NCI-H1105 treated with DMSO at 0.1 percent for 48 hours (cell line): ENCODE data around the gene HOXA3.

Experiments used
- DNase-seq: peaks from one replicate; lab custom pipeline; 2025; lab: John Stamatoyannopoulos, UW

Gene HOXA3

DNA sequence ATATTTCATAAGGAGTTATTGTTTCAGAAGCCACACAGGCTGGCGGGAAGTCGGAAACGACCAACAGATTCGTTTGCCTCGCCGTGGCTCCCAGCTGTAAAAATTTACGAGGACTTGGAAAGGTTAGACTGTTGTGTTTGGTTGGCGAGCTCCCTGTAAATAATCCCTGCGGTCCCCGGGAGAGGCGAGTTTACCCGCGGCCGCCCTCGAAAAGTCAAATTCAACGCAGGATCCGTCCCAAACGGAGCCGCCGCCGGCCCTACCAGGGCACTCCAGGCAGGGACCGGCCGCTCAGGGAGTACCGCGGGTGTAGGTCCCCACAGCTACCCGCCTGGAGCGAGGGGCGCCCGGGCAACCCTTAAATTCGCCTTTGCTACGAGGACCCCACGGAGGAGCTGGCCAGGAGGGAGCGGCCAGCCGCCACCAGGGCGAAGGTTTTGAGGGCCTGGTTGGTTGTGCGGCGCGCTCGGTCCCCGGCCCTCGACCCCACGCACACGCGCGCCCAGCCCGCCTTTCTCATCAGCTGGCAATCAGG lies 13.7 kb upstream of the HOXA3 start:
- DNase-seq = no peak

DNA sequence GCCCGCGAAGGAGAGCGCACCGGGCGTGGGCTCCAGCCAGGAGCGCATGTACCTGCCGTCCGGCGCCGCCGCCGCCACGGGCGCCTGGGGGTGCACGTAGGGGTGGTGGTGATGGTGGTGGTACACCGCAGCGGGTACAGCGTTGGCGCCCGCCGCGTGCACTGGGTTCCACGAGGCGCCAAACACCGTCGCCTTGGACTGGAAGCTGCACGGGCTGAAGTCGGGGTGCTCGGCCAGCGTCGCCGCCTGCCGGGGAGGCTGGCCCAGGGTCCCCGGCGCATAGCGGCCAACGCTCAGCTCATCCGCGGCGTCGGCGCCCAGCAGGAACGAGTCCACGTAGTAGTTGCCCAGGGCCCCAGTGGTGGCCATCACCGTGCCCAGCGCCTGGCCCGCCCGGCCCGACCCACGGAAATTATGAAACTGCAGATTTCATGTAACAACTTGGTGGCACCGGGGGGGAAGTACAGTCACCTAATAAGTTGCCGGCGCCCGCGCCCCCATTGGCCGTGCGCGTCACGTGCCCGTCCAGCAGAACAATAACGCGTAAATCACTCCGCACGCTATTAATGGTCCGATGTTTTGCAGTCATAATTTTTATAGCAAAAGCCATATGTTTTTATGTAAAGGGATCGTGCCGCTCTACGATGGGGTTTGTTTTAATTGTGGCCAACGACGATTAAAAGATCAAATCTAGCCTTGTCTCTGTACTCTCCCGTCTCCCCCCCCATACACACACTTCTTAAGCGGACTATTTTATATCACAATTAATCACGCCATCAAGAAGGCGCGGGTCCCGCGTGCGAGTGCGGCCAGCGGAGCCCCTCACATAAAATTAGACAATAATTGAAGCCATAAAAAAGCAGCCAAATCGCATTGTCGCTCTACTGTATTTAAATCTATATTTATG lies 13.0 kb upstream of the HOXA3 start, which contains the start of gene HOXA9:
Gene HOXA9, minus strand, starts transcription at position 449 of the 907 bp plus-strand sequence. Its CDS starts 80 bp downstream, at position 369.
- DNase-seq = peak; percentile 78

GRCh38 chr7:27164367-27165088 lies 12.1 kb upstream of the HOXA3 start:
- no peak for DNase-seq

DNA sequence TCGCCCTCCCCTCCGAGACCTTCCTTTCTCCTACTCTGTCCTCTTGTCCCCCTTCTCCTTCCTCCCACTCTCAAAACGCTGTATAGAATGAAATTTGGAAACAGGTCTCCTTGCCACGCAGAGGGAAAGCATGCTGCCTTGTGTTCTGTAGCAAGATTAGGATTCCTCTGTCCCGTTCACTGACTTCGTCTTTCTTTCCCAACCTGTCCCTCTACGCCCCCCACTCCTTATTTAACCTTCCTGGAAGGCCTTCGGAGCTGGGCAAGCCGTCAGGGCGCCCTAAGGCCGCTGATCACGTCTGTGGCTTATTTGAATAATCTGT lies 11.6 kb upstream of the HOXA3 start:
- no peak for DNase-seq

DNA sequence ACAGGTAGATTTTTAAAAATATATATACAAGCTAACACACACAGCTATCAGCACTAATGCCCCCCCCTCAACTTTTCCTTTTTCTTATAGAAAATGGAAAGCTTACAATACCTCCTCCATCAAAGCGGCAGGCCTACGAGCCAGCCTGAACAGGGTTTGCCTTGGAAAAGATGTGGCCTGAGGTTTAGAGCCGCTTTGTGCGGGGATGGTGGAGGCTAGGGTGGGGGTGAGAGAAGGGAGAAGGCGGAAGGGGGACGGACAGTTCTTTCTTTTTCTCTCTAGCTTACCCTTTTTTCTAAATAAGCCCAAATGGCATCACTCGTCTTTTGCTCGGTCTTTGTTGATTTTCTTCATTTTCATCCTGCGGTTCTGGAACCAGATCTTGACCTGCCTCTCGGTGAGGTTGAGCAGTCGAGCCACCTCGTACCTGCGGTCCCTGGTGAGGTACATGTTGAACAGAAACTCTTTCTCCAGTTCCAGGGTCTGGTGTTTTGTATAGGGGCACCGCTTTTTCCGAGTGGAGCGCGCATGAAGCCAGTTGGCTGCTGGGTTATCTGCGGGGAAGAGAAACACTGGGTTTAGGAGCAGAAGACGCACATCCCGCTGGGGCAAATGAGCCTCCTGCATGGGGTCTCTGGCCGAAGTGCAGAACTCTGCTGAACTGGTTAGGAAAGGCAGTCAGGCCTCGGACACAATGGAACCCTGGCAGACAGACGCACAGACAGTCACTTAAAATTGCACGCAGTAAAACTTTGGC lies 11.1 kb upstream of the HOXA3 start:
- no peak for DNase-seq

DNA sequence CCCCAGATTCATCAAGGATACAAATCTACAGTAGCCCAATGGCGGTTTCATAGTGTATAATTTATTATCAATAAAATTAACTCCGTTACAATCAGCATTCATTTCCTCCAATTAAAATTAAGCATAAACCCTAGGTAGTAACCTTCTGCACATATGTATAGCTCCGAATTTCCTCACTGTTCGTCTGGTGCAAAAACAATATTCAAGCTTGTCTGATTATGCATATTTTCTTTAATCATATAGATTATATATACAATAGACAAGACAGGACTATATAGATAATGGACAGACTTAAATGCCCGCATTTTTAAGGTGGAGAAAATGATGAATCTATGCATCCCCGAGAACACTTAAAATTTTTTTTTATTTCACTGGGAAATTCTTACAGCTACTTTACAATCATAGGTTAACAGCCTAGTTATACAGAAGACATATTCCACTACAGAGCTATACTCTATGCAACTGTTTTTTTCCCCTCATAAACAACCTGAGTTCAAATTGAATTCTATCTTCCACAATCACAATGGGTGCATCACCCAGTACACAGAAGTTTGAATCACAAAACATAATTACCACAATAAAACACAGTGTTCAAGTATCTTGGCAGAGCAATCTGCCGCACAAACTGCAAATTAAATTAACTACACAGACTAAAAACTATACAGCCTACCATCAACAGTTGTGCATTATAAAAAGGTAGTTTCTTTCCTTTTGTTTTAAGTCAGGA lies 10.3 kb upstream of the HOXA3 start:
- DNase-seq = peak; percentile 4

DNA sequence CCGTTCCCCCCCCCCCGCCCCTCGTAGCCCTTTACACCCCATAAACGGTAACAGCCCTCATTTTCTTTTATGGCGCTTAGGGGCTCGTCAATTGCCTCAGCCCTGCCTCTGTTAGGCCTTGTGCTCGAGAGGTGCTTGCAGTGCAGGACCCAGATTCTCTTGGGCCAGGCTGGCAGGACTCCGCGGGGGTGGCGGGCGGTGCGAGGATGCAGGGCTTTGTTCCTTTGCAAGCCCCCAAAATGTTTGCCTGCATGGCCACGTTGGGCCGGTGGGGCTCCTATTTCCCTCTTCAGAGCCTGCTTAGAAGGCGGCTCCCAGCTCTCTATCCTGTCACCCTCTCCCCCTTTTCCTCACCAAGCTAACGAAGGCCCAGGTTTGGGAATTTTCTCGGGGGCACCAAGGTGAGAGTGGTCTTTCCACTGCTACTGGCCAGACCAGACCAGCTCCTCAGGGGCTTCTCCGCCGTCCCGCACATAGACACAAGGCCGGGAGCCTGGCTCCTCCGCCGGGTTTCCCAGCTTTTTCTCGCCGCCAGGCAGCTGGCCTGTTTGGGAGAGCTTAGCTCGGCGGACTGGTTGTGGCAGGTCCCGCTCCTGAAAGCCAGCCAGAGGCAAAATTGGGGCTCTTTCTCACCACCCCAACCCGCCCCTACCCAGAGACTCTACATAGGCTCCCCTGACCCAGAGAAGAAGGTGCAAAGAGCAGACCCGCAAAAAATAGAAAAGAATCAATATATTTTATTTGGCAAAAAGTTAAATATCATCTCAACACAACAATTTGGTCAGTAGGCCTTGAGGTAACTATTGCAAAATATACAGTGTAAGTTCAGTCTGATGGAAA lies 9.6 kb upstream of the HOXA3 start:
- DNase-seq = no peak

DNA sequence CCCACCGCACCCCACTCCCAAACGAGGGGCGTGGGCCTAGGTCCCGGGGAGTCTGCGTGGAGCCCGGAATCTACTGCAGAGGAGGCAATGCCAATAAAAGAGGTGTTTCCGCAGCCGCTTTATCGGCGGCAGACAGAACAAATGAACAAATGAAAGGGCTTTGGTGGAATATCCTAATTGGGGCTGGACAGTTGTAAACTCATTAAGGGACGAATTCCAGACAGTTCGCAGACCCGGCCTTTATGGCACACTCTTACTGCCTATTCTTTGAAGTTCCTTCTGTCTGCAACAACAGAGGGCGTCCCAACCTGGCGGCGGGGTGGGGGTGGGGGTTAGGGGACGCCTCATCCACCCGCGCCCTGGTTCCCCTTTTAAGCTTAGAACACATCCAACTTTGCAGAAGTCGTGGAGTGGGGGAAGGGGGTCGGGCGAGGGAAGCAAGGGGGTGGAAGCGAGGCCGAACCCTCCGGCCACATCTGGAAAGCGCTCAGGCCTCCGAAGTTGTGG lies 8.9 kb upstream of the HOXA3 start:
- peak; percentile 47 for DNase-seq

- peak; percentile 80 for DNase-seq
Observed at GRCh38 chr7:27160546-27161213, 8.3 kb upstream of the HOXA3 start.

GRCh38 chr7:27160145-27160545 lies 7.8 kb upstream of the HOXA3 start:
- no peak for DNase-seq

GRCh38 chr7:27159266-27160144 lies 7.1 kb upstream of the HOXA3 start:
- no peak for DNase-seq

- no peak for DNase-seq
Observed at GRCh38 chr7:27158436-27159265, 6.3 kb upstream of the HOXA3 start.

GRCh38 chr7:27157702-27158431 lies 5.5 kb upstream of the HOXA3 start:
- DNase-seq = no peak

DNA sequence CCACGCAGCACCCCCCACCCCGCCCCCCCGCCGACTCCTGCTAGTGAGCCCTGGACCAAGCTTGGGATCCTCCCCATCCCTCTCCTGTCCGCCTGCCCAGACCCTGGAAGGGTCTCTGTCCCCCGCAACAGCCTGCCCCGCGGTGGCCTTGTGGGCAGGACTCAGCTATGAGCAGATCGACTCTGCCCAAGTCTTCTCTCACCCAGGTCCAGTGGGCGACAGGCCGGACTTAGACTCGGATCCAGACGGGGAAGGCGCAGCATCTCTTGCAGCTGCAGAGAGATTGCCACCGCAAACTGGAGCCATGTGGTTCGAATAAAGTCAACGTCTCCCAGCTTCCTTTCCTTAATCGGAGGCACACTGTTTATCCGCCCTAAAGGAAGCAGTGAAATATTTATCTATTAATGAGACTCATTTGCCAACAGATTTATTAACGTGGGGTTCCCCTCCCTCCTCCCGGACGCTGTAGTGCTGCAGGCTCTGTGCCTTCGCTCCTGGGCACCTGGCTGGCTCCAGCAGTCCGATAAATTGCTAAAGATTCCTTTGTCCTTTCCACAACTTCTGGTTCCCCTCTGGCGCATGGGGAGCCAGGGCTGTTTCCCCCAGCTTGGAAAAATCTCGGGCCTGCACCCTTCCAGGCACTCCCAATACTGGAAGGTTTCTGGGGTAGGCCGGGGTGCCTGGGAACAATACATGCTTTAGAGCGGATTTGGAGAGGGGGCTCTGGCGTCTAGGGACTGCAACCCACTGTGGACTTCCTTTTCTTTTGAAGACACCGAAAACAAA lies 4.7 kb upstream of the HOXA3 start:
- DNase-seq = no peak

DNA sequence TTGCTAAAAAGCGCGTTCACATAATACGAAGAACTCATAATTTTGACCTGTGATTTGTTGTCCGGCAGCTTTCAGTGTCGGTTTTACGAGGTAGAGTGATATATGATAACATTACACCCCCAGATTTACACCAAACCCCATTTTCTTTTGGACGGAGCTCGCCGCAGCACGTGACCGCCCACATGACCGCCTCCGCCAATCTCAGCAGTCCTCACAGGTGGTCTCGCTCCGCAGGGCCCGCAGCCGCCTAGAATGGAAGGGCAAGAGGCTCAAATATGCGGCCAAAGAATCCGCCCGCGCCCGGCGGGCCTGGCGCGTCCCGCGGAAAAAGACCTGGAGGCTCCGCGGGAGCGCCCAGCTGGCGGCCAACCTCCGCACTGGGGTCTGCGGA lies 4.1 kb upstream of the HOXA3 start, which contains the start of gene HOXA7:
Gene HOXA7, minus strand, starts transcription at position 168 of the 391 bp plus-strand sequence. Its CDS starts 130 bp downstream, at position 38.
- DNase-seq = no peak

- no peak for DNase-seq
Observed at GRCh38 chr7:27155816-27156507, 3.6 kb upstream of the HOXA3 start.
